GM12864 (cell line): ENCODE data around the gene PTGER4.

Experiments used
- DNase-seq: peaks from one replicate; pipeline ENCODE4 v3.0.0-alpha.2; 2011; ENCODE audit warnings: low read depth
- H3K4me3 ChIP-seq: 2 replicates; pipeline ENCODE4 v1.5.1; 2011; ENCODE audit warnings: mild to moderate bottlenecking, low read depth, low read length, control low read depth
- CTCF ChIP-seq: IDR thresholded peaks from 2 replicates; pipeline ENCODE4 v1.5.1; 2011; ENCODE audit warnings: low read depth, mild to moderate bottlenecking, moderate library complexity, low read length, control low read depth, inconsistent platforms; ENCODE audit errors: missing control alignments

PTGER4 gene

DNA sequence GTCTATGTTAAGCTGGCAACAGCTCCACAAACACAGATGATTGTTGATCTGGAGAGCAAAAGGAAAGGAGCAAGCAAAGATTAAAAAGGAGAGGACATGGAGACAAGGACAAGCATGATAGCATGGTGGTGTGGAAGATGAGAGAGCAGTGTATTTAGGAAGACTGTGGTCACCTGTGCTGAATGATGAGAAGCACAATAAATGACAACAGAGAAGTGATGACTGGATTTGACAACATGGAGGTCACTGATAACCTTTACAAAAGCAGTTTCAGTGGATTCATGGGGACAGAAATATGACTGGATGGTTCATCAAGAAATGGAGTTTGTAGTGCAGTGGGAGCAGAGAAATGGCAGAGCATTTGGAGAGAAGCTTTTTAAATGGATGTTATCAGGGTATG lies 55.9 kb downstream of the PTGER4 start:
- DNase-seq: no peak
- no peak overlapping the region for H3K4me3 ChIP-seq
- no peak for TF ChIP-seq CTCF

- peak; percentile 51 for TF ChIP-seq CTCF
- no peak for DNase-seq
- no peak overlapping the region for H3K4me3 ChIP-seq
Measured at GRCh38 chr5:40736103-40736875, 56.6 kb downstream of the PTGER4 start.

GRCh38 chr5:40738502-40738901 lies 58.8 kb downstream of the PTGER4 start:
- H3K4me3 ChIP-seq: no peak overlapping the region
- DNase-seq: no peak
- no peak for TF ChIP-seq CTCF
